HG03095 (cell line): ENCODE results near the gene SPATA17.
"Not testable (repeated sequence)": the region's sequence is repeated elsewhere in the genome, so short reads cannot be mapped to it uniquely, and the experiment has no call there.

ENCODE experiments used
- ATAC-seq: cut with Tn5 transposase; IDR thresholded peaks from one replicate; pipeline ENCODE4 v1.9.1; 2021; ENCODE audit warnings: moderate library complexity; ENCODE audit not compliant: unreplicated experiment

The SPATA17 gene

DNA sequence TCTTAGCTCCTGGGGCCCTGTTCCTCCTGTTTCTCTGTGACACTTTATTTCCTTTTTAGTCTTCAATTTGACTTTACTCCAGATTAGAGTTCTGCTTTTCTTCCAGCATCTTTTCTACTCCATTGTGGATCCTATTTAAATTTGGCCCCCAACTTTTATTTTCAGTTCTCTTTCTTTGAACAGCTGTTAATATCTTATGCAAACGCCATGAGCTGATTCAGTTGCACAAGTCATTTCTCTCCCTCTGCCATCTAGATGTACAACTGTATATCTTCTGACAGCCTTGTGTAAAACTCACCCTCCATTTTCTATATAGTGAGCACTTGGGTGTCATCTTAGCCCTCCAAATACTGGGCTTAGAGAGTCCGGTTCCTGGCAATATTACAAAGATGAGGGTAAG, 42.2 kb downstream of the SPATA17 start:
- no peak for ATAC-seq

DNA sequence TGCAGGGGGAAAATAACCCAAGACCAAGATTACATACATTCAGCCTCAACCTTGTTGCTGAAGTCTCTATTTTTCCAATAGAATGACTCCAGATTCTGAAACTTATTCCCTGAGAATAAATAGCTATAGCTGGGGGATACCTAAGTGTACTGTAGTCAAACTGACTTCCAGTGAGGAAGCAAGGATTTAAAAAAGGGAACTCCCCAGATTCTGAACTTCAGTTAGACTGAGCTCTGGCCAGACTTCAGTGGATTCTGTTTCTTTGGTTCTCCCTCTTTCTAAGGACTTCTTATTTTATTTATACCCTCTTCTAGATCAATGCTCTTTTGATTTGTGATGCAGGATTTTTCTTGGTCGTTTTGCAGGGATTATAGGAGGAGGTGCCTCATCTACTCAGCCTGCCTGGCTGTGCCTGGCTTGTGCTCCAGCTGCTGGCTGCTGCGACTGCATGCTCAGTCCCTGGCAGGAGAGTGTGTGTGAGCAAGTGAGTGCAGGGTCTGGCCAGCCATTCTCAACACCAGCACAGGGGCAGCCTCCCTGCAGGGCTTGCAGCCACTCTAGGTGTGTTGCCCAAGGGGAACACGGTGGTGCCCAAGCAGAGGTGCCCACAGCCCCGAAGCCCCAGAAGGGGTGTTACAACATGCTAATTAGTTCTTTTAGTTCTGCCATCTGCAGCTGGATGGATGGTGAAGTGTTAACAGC, 43.0 kb downstream of the SPATA17 start:
- ATAC-seq, result no peak

DNA sequence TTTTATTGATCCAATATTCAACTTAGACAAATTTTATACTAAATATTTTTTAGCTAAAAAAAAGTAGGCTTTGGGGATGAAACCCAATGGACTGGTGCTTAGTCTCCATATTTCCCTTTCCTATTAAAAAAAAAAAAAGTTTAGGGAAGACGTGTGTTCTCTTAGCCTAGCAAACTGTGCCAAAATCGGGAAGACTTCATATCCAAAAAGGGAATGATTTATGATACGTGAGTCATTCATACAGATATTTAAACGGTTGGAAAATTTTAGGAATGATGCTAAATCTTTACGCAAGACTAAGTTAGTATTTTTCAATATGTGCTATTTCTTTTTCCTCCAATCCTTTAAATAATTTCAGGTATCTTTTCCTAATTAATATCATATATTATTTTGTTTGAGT, 50.7 kb downstream of the SPATA17 start:
- ATAC-seq, result no peak

DNA sequence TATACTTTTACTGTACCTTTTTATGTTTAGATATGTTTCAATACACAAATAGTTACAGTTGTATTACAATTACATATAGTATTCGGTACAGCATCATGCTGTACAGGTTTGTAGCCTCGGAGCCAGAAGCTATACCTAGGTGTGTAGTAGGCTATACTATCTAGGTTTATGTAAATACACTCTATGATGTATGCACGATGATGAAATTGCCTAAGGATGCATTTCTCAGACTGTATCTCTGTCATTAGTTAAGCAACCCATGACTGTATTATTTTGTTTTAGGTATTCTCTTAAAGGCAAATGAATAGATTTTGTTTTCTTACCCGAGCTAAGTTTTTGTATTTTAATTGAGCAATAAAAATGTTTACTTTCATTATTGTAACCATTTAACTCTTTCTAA, 56.4 kb downstream of the SPATA17 start:
- ATAC-seq, result no peak

DNA sequence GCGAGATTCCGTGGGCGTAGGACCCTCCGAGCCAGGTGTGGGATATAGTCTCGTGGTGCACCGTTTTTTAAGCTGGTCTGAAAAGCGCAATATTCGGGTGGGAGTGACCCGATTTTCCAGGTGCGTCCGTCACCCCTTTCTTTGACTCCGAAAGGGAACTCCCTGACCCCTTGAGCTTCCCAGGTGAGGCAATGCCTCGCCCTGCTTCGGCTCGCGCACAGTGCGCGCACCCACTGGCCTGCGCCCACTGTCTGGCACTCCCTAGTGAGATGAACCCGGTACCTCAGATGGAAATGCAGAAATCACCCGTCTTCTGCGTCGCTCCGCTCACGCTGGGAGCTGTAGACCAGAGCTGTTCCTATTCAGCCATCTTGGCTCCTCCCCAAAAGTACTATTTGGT, 65.0 kb downstream of the SPATA17 start:
- not testable (repeated sequence) for ATAC-seq

DNA sequence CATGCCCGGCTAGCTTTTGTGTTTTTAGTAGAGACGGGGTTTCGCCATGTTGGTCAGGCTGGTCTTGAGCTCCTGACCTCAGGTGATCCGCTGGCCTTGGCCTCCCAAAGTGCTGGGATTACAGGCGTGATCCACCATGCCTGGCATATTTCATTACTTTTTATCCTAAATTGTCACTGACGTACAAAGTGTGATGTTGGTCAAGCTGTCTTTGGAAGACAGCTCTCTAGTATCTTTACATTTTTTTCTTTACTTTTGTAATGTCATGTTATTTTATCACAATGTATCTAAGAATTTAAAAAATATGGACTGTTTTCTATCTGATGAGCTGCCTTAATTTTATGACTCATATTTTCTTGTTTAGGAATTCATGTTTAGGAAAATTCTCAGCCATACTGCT, 72.2 kb downstream of the SPATA17 start:
- no peak for ATAC-seq

DNA sequence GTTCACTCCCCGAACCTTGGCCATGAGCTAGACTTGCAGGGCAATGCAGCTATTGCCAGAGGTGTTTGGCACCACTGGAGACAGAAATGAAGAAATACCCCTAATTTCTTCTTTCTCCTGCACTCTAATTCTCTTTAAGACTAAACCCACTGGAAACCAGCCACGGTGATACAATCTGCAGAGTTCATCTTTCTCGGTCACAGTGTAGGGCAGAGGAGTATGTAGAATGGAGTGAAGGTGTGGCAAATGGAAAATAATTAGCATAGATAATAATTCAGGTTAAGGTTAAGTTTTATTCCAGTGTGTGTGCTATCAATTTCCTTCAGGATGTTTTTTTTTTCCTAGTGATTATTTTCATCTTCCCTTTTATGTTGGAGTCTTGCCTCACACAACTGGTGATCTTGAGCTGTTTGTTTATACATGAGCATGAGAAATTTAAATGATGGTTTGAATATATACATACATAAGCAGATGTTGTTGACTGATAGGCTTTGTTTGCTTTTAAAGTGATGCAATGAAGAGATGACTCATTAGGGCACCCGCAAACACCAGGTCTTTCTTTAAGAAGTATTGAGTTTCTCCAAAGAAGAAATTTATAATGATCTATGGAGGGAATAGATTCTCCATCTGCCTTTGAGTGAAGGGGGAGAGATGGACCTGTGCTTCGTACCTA, 81.9 kb downstream of the SPATA17 start:
- ATAC-seq, result no peak

DNA sequence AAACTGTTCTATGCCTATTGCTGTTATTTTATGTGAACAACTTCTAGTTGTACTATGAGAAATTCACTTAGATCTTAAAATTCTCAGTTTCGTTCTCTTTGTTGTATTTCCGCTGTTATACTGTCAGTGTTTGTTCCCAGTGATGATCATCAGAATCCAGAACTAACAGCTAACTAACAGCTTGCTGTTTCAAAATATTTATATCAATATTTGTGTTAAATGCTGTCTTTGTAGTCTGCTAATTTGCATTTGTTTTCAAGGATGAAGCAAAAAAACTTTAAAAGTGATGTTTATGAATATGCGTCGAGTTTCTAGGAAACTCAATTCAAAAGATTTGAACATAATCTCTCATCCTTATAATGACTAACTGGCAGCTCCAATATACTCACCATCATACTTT, 84.5 kb downstream of the SPATA17 start:
- no peak for ATAC-seq

DNA sequence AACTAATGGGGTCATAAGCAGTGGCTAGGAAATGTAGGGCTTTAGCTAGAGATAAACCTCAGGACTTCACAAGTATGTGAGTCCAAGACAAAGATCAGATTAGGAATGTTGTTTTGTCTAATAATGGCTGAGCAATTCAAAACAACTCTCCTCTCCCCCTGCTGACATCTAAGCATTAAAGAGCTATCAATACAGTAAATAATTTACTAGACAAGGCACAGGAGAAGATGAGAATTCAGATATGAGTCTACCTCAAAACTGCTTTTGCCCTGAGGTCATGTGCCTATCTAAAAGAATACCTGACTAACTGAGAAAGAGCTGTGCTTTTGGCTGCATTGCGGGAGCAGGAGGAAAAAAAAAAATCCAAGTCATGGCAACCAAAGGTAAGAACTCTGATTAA, 86.8 kb downstream of the SPATA17 start:
- ATAC-seq, result no peak

DNA sequence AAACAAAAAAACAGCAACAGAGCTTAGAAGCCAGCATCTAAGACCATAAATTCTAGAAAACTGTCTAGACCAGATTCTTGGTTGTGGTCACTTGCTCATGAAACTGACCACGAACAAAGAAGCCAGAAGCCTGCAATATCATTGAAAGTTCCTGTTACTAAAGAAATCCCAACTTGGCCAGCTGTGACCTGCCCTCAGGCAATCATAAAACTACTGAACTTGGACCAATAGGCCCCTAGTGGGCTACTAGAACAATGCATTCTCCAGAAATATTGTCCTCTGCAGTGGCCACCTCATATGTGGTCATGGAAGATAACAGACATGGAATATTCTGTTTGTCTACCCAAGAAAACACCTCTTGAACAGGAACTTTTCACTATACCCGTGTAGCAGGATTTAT, 87.7 kb downstream of the SPATA17 start:
- ATAC-seq, result no peak

DNA sequence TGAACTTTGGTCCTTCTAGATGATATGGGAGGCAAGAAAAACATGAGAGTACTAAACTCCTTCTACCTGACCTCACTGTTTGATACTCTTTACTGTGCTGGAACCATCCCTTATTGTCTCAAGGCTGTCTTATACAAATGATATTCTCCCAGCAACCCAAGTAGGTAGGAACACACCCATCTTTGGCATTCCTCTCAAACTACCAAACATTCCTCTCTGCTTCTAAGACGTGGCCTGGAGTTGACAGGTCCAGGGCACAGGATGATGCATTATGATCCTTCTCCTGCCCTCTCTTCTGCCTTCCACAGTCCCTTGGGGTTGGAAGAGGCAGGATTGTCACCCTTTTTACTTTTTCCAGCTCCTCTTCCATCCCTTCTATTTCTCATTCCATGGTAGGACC, 90.5 kb downstream of the SPATA17 start:
- ATAC-seq, result no peak

DNA sequence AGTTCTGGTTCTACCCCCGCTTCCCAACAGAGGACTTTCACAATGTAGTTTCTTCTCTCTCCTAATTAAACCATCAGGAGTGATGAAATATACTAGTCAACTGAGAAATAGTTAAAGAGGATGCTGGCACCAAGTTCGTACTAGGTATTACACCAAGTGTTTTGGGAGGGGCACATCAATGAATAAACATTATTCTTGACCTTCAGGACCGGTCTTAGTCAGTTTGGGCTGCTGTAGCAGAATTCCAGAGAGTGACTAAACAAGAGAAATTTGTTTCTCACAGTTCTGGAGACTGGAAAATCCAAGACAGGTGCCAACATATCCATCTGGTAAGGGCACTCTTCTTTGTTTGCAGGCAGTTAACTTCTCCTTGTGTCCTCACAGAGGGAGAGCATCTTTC, 103.8 kb downstream of the SPATA17 start:
- no peak for ATAC-seq

DNA sequence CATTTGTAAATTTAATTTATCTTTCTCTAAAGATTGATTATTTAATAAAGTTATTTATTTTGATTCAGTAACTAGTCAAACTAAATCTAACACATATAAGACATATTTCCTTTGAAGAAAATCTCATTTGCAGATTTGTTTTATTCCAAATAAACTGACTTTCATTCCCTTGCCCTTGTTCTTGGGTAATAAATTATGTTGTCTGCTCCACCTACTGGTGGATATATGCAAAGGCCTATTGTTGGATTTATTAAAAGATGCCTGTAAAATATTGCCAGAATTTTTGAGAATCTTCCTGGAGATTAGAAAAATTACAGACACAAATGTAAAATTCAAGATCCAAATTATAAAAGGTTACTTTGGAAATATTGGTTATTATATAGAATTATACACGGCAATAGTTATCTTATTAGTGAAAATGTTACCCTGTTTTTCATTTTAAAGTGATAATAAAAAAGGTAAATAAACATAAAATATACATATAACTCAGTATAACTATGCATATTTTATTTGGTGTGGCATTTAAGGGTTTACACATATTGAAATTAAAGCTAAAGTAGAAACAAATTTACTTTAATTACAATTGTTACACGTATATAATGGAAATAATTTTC, 116.1 kb downstream of the SPATA17 start:
- ATAC-seq, result no peak

DNA sequence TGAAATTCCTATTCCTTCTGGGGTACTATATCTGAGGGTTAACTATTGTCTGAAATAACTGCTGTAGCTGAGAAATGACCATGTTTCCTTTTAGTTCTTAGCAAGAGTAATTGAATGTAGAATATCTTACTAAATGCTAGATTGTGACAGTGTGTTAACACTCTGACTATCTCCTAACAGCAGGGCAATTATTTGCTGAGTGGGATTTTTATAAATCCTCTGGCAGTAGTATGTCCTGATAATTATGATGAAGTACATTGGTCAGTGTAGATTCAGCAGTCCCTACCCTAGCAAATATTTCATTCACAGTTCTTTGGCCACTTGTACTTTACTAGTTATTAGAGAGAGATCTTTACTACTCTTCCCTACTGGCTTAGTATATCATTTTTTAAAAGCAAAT, 138.6 kb downstream of the SPATA17 start:
- no peak for ATAC-seq

DNA sequence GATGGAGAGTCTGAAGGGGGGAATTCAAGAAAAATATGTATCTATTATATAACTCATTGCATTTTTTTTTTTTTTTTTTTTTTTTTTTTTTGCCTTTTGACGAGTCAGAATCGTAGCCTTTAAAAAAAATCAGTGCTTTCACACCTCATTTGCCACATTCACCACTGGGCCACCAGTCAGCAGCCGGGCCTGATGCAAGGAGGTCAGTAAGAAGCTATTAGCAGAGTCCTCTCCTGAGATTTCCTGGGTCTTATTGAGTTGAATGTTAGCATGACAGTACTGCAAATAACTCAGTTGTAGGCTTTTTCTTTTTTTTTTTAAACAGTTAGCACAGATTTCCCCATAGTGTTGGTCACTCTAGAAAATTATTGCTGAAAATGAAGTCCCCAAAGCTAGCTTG, 139.8 kb downstream of the SPATA17 start:
- no peak for ATAC-seq

DNA sequence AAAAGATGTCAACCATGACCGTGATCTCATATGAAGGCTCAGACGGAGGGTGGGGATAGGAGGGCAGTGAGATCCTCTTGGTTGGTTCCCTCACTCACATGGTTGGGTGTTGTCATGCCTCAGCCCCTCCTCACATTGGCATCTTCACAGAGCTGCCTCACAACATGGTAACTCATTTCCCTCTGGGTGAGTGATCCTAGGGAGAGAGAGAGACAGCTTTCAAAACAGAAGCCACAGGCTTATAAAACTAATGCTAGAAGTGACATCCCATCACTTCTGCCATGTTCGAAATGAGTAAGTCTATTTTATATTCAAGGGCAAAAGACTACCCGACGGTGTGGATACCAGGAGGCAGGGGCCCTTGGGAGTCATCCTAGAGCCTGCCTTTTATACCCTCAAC, 145.5 kb downstream of the SPATA17 start:
- no peak for ATAC-seq

DNA sequence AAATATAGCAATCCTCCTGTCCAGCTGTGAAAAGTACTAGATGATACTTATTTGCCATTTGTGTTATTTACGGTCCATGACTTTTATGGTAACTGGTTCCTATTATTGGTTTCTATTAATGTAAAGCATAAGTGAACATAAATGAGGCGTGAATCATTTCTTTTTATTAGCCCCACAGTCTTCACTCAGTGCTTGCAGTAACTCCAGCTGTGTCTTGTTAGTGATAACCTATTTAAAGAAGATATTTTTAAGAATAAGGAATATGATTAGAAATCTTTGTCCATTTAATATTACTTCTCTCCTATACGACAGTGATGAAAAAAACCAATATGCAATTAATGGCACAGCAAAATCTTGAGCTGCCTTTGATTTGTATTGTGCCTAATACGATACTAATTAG, 149.9 kb downstream of the SPATA17 start:
- no peak for ATAC-seq

DNA sequence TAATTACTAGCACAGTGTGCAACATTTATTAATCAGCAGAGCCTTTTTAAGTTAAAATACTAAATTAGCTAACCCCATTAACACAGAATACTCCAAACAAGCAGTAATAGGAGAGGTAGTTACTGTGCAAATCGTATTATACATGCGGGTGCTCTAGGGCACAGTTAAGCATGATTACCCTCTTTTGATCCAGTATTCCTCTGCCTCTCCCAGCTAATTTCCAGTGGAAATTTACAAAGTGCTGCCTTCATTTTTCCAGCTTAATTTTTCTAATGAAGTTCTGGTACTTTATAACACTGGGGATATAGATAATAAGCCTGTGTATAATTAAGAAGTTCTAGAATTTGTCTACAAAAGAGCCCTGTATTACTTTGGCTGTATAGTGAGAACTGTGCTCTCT, 159.9 kb downstream of the SPATA17 start:
- no peak for ATAC-seq

DNA sequence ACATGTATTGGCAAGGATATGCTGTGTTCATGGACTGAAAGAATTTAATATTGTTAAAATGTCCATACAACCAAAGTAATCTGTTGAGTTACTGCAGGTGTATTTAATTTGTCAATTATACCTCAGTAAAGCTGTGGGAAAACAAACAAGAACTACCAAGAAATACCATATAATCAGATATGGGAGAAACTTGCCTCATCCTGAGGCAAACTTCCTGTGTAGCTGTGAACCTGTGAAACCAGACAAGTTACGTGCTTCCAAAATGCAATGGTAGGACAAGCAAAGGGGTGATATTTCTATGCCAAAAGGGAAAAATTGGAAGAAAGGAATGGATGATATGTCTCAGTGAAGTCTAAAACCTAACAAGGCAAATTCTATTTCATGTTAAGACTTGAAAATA, 174.6 kb downstream of the SPATA17 start:
- ATAC-seq, result no peak

DNA sequence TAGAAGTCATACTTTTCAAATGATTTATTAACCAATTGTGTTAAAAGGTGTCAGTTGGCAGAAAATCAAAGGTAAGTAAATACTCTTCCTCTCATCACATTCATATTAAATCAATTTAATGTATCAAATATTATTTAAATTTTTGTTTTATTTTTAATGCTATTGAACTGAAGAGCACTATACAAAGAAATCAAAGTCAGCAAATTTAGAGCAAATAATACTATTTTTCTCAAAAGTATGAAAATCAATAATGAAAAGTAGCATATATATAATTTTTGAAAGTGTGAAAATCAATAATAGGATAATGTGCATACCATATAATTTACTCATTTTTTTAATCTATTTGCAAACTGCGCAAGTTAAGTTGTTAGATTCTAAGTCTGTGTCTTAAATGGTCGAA, 181.0 kb downstream of the SPATA17 start:
- no peak for ATAC-seq

DNA sequence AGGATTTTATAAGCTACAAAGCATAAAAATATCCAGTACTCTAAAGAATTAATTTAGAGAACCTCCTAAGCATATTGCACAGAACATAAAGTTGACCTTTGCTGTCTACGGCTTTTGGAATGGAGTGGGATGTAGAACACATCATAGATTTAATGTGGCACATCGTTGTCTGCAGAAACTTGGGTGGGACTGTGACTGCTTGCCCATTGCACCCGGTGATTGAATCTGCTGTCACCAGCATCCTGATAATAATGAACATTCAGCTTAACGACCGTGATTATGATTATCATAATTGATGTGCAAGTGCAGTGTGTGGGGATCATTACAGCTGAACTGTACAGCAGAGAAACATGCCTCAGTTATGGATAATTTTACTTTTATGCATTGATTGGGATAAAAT, 181.9 kb downstream of the SPATA17 start:
- ATAC-seq, result no peak

DNA sequence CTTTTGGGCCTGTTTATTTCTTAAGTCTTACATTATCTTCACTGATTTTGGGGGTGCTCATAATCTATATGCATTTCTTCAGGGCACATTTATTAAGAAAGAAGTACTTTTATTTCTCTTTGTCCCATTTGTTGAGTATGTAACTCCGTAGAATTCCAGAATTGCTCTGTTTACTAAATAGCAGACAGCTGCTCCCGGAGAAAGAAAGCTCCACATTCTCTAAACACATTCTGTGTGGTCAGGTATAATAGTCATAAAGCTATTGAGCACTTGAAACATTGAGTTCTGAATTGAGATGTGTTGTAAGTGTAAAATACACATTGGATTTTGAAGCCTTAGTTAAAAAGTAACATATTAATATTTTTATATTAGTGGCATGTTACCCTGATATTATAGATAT, 206.5 kb downstream of the SPATA17 start:
- ATAC-seq, result no peak

DNA sequence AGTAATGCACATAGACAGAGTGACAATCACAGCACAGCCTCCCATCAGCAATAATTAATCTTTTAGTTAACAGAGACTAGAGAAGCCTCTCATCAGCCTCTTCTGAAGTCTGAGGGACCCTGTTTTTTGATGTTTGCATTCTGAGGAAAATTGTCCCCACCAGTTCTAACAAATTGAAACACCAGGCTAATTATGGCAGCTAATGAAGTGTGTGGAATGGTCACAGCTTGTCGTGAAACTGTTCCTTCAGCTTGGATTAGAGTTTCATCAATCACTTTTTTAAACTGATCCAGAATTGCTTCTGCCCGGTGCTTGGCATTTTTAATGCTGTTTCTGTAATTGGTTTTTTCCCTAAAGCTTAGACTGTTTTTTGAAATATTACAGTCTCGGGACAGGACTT, 208.0 kb downstream of the SPATA17 start:
- ATAC-seq, result no peak
